ENCODE measurements around the gene LZTR1.

LZTR1 gene

DNA sequence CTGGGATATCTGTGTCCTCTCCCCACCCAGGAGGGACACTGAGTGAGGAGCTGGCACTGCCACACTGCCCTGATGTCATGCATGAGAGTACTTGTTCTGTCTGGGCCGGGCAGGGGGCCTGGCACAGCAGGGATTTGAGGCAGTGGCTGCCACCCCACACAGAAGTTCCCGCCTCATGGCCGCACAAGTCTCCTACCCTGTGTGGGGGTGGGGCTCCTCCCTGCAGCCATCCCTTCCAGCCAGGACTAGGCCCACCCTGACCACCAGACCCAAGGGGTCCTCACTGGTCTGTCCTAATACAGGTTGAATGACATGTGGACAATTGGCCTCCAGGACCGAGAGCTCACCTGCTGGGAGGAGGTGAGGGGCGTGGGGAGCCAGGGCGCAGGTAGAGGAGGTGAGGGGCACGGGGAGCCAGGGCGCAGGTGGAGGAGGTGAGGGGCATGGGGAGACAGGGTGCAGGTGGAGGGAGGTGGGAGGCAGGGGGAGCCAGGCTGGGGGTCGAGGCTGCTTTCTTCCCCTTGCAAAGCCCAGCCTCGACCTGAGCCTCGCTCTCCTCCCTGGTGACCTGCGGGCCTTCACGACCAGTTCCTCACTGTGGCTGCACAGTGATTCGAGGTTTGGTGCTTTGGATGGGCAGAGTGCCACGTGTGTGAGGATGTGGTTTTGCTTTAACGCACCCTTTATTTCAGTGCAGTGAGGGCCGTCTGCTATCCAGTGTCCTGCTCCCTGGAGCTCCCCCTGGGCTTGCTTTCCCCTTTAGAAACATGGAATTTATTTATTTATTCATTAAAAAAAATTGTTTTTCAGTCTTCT, 7.4 kb downstream of the LZTR1 start:
- Mint-ChIP-seq H3K36me3 (ENCODE audit: low read depth) (peaks cover 11% of the 10 kb centered on the region), H3K4me1 (no peaks in the 10 kb centered on the region), H3K9me3 (no peaks in the 10 kb centered on the region), H3K27me3 (ENCODE audit: low read depth, poor library complexity) (no peaks in the 10 kb centered on the region), H3K4me3 (no peak overlapping the region), H3K27ac (no peak overlapping the region)
- DNase-seq, result no peak
- no peak for TF ChIP-seq CTCF (IDR thresholded peaks at IDR 0.05)

GRCh38 chr22:20990184-20991180, 8.4 kb downstream of the LZTR1 start:
- Mint-ChIP-seq H3K4me3 (no peak overlapping the region), H3K36me3 (ENCODE audit: low read depth) (peaks cover 11% of the 10 kb centered on the region), H3K27me3 (ENCODE audit: low read depth, poor library complexity) (no peaks in the 10 kb centered on the region), H3K9me3 (no peaks in the 10 kb centered on the region), H3K27ac (peak overlapping the region; percentile 57), H3K4me1 (no peaks in the 10 kb centered on the region)
- DNase-seq, result no peak
- TF ChIP-seq CTCF (IDR thresholded peaks at IDR 0.05), result no peak

- no peak for DNase-seq
- Mint-ChIP-seq H3K4me3 (no peak overlapping the region), H3K4me1 (no peaks in the 10 kb centered on the region), H3K9me3 (no peaks in the 10 kb centered on the region), H3K36me3 (ENCODE audit: low read depth) (peaks cover 7% of the 10 kb centered on the region), H3K27ac (no peak overlapping the region), H3K27me3 (ENCODE audit: low read depth, poor library complexity) (no peaks in the 10 kb centered on the region)
- TF ChIP-seq CTCF (IDR thresholded peaks at IDR 0.05), result no peak
Observed at GRCh38 chr22:20991252-20992055, 9.4 kb downstream of the LZTR1 start.

DNA sequence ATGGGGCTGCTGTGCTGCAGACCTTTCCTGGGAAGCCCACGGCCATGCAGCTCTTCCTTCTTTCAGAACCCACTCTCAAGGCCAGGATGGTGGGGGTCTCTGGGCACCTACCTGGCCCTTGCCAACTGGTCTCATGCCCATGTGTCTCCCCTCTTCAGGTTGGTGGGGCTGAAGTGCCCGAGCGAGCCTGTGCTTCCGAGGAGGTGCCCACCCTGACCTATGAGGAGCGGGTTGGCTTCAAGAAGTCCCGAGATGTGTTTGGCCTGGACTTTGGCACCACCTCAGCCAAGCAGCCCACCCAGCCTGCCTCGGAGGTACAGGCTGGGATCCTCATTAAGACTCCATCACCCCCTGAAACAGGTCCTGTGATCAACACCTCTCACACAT, 10.0 kb downstream of the LZTR1 start:
- no peak overlapping the region for H3K4me3 Mint-ChIP-seq
- H3K27ac Mint-ChIP-seq, result no peak overlapping the region
- peaks cover 4% of the 10 kb centered on the region for H3K36me3 Mint-ChIP-seq (ENCODE audit: low read depth)
- DNase-seq, result no peak
- no peaks in the 10 kb centered on the region for H3K9me3 Mint-ChIP-seq
- no peaks in the 10 kb centered on the region for H3K27me3 Mint-ChIP-seq (ENCODE audit: low read depth, poor library complexity)
- H3K4me1 Mint-ChIP-seq, result no peaks in the 10 kb centered on the region
- no peak for TF ChIP-seq CTCF (IDR thresholded peaks at IDR 0.05)

DNA sequence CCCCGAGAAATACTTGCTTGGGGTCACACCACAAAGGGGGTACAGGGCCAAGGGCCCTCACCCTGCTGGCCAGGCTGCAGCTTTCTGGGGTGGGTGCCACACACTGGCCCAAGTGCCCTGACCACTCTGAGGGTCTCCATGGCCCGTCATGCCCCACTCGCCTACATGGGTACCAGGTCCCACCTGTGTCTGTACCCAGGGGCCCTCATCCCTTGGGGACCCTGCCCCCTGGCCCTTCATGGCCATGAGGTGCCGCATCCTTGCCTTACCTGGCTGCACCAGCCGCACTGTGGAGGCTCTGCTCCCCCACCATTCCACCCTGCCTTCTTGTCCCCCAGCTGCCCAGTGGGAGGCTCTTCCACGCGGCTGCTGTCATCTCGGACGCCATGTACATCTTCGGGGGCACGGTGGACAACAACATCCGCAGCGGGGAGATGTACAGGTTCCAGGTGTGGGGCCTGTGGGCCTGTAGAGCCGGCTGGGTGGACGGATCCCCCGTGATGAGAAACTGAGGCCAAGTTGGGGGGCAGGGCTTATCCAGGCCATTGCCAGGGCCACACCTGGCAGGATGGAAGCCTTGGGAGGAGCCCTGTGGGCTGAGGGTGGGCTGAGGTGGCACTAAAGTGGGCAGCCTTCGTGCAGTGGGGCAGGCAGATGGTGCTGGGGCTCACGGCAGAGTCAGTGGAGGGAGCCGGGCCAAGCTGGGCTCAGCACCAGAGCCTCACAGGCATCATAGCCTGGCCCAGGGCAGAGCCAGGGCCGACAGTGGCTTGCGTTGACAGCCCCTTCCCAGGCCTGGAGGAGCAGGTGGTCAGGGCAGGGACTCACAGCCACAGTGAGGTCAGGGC, 10.6 kb downstream of the LZTR1 start:
- H3K27ac Mint-ChIP-seq, result no peak overlapping the region
- no peak for DNase-seq
- TF ChIP-seq CTCF (IDR thresholded peaks at IDR 0.05), result no peak

More for the DNA sequence above, 10.6 kb downstream of the LZTR1 start:
- H3K27me3 Mint-ChIP-seq (ENCODE audit: low read depth, poor library complexity), result no peaks in the 10 kb centered on the region
- H3K9me3 Mint-ChIP-seq, result no peaks in the 10 kb centered on the region
- peaks cover 2% of the 10 kb centered on the region for H3K36me3 Mint-ChIP-seq (ENCODE audit: low read depth)
- H3K4me1 Mint-ChIP-seq, result no peaks in the 10 kb centered on the region
- H3K4me3 Mint-ChIP-seq, result no peak overlapping the region

Measured in nephron progenitor cell (in vitro differentiated cells).